NCI-H2227 treated with DMSO at 0.1 percent for 48 hours (cell line): ENCODE data around the gene TRAPPC2.
"Not testable (repeated sequence)": the region's sequence is repeated elsewhere in the genome, so short reads cannot be mapped to it uniquely, and the experiment has no call there.

Experiments used
- DNase-seq: peaks from one replicate; lab custom pipeline; 2025; lab: John Stamatoyannopoulos, UW

TRAPPC2 gene

GRCh38 chrX:13698432-13698831, 36.0 kb downstream of the TRAPPC2 start:
- no peak for DNase-seq

DNA sequence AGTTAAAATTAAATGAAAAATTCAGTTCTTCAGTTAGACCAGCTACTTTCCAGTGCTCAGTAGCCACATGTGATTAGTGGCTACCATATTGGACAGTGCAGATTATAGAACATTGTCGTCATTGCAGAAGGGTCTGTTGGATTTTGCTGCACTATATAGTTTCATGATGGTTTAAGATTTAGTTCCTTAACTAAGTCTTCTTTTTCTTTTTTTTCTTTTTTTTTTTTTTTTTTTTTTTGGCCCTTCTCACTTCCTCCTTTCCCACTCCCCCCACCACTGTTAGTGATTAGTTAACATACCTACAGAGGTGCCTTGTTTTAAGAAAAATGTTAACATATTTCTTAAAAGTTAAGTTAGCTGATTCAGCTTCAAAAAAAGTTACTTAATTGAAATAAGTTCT, 36.4 kb downstream of the TRAPPC2 start:
- no peak for DNase-seq

DNA sequence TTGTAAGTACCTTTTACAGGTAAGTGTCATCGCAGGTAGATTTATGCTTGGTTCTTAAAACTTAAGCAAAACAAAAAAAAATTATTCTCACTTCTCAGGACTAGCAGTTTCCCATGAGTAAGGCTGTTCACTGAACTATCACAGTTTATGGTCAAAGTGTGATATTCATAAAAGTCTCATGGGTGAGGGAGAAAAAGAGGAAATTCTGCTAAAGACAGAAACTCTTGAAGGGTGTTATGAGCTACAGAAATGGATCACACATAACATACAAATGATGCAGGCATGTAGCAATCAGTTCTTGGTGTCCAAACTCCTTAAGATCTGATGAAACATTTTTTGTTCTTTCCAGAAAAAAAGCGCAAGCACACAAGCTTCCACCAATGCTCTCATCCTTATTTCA, 37.0 kb downstream of the TRAPPC2 start:
- DNase-seq: no peak

DNA sequence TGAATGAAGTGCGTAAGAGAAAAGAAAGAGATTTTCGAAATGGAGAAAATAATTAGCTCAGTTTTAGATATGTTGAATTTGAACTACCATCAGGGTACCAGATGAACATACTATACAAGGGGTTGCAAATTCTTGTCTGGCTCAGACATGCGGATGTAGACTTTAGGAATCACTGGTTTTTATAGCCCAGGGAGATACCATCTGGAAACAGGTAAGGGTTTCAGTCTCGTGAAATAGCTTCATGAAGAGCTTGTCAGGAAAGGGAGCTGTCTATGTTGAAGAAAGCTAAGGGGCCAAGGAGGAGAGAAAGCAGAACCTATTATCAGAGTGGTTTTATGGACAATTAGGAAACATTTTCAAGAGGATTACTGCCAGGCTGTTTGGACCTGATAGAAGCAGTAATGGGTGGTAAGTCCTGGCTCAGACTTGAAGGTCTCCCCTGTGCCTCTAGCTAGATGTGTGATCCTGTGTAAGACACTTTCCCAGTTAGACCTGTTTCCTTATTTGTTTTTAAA, 38.8 kb downstream of the TRAPPC2 start:
- DNase-seq: no peak

DNA sequence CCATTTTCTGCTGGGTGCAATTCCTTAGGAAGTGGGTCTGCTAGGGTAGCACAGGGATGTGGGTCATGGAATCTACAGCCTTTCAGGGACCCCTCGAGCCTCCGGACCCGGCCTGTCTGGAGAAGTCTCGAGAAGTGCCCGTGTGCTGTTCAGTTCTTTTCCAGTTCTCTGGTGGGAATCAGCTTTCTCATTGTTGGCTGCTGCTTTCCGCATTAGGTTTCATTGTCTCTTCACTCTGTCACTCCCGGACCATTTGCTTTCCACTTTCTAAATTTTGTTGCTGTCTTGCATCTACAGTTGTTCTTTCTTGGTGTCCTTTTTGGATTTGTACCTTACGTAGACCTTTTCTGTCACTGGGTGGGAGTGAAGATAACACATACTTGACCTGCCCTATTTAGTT, 39.4 kb downstream of the TRAPPC2 start:
- DNase-seq: no peak

DNA sequence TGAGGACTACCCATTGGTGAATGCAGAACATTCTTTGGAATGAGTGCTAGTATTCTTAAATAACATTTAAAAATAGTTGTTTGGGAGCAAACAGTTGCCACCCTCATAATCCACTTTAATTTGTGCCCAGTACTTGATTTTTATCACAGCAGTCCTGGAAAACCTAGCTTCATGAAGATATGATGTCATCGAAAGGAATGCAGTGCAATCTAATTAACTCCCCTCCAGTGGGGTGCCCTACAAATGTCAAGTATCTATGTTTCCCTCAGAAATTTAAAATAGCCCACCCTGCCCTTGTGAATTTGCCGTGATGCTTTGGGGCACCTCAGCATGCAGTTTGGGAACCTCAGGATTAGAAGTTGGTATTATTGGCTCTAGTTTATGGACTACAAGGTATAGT, 40.1 kb downstream of the TRAPPC2 start:
- no peak for DNase-seq

GRCh38 chrX:13693341-13693961, 41.0 kb downstream of the TRAPPC2 start:
- DNase-seq: no peak

GRCh38 chrX:13692771-13693231, 41.6 kb downstream of the TRAPPC2 start:
- no peak for DNase-seq

DNA sequence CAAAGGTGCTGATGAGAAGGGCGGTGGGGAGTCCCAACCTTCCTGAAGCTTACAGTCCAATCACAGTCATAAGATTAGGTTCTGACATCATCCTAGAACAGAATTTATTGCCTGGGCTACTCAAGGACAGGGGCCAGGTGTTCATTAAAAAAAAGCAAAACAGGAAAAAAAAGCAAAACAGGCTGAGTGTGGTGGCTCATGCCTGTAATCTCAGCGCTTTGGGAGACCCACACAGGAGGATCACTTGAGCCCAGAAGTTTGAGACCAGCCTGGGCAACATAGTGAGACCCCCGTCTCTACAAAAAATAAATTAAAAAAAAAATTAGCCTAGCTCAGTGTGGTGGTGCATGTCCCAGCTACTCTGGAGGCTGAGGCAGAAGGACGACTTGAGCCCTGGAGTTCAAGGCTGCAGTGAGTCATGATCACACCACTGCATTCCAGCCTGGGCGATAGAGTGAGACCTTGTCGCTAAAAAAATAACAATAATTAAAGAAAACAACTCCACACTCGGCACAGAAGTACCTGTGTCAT, 42.5 kb downstream of the TRAPPC2 start:
- no peak for DNase-seq

DNA sequence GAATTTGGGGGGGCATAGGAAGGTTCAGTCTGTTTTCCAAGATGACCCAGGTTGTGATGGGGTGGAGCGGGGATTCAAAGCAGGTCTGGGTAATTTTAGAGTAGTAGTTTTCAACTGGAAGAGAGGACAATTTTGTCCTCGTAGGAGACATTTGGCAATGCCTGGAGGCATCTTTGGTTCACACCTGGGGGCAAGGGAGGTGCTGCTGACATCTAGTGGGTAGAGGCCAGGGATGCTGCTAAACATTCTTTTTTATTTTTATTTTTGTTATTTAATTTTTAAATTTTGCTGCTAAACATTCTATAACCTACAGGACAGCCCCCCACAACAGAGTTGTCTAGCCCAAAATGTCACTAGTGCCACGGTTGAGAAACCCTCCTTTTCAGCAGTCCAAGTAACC, 43.6 kb downstream of the TRAPPC2 start:
- DNase-seq: no peak

GRCh38 chrX:13689741-13690211, 44.6 kb downstream of the TRAPPC2 start:
- DNase-seq: no peak

DNA sequence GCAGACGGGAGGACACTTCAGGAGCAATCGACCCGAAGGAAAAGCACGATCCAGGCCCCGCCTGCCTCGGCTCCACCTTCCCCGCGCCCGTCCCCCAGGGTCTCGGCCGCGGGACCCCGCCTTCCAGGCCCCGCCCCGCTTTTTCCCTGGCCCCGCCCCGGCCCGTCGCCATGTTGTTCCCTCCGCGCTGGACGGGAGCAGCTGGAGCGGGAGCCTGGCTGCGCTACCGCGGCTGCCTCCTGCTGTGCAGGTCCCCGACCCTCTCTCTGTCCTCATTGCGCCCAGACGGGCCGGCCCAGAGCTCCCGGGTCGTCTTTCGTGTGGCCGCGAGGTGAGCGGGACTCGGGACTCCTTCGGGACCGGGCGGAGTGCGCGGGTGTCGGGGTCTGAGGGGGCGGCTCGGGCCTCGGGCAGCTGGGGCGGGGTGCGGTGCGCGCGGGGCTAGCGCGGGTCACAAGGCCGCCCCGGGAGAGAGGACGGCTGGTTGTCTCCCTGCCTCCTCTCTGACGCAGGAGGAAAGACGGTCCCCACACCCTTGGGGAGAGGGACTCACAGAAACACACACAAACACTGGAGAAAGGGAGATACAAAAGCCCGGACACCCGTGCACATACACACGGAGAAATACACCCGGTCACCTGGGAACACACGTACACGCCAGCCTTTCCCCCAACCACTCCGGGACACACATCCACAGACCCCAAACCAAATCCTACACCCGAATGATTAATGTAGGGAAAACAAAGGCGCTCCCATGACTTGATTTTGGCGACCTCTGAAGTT, 45.3 kb downstream of the TRAPPC2 start, which contains the start of gene RAB9A:
Gene RAB9A, plus strand, starts transcription at position 171 of the 783 bp plus-strand sequence. CDS start 19,619 bp downstream, outside the sequence.
- DNase-seq: peak; percentile 91

DNA sequence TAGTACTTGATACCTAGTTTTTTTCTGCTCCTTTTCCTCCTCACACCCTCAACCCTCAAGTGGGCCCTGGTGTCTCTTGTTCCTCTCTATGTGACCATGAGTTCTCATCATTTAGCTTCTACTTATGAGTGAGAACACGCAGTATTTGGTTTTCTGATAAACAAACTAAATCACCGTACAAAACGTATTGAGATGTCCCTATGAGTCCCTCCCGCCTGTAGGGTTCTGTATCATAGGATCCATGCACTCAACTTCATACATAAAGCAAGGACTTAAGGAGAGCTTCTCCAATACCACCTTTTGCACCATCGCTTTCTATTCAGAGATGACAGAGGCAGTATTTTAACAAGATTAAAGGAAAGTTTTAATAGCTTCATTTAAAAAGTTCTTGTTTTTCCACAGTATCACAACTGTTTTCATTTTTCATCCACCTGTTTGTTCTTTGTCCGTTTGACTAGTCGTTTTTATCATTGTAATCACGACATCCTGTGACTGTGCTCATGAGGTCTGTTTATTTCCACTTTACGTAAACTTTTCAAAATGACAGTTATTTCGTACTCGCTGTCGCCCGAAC, 45.9 kb downstream of the TRAPPC2 start:
- no peak for DNase-seq

GRCh38 chrX:13687203-13687602, 47.2 kb downstream of the TRAPPC2 start:
- no peak for DNase-seq

- DNase-seq: no peak
These were observed 49.2 kb downstream of the TRAPPC2 start for GRCh38 chrX:13685126-13685763.

- DNase-seq: no peak
These were observed 50.1 kb downstream of the TRAPPC2 start for GRCh38 chrX:13684361-13684760.

GRCh38 chrX:13681595-13681994, 52.8 kb downstream of the TRAPPC2 start:
- no peak for DNase-seq

DNA sequence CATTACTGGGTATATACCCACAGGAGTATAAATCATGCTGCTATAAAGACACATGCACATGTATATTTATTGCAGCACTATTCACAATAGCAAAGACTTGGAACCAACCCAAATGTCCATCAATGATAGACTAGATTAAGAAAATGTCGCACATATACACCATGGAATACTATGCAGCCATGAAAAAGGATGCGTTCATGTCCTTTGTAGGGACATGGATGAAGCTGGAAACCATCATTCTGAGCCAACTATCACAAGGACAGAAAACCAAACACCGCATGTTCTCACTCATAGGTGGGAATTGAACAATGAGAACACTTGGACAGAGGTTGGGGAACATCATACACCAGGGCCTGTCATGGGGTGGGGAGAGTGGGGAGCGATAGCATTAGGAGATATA, 54.7 kb downstream of the TRAPPC2 start:
- not testable (repeated sequence) for DNase-seq

DNA sequence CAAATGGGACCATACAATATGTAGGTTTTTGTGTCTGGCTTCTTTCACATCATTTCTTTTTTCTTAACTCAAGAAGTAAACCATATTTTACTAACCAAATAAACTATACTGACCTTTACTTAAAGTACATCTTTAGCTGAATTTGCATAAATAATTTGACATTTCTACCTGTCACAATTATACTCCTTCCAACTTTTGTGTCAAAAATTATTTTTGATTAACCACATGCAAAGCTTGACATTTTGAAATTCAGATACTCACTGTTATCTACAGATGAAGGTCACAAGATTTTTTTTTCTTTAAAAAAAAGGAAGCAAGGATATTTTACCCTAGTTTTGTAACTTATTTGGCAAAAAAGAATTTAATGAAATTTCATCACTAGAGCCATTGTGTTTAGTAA, 57.5 kb downstream of the TRAPPC2 start:
- no peak for DNase-seq

GRCh38 chrX:13673016-13673415, 61.4 kb downstream of the TRAPPC2 start:
- DNase-seq: no peak

- no peak for DNase-seq
These were observed 64.2 kb downstream of the TRAPPC2 start for GRCh38 chrX:13670197-13670596.

DNA sequence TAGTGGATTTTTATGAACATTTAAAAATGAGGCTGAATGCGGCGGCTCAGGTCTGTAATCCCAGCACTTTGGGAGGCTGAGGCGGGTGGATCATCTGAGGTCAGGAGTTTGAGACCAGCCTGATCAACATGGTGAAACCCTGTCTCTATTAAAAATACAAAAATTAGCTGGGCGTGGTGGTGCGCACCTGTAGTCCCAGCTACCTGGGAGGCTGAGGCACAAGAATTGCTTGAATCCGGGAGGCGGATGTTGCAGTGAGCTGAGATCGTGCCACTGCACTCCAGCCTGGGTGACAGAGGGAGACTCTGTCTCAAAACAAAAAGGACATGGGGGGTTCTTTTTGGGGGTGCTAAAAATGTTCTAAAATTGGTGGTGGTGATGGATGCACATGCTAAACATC, 64.7 kb downstream of the TRAPPC2 start:
- not testable (repeated sequence) for DNase-seq
